Measurements from ENCODE around the gene CENPX. TPM values are rescaled to one million over a fixed set of nuclear protein-coding genes. Genes with fewer than 3 reads are reported as not detected.

Gene CENPX
- total and polyA plus RNA-seq, 2 donors (not counting 3 experiments of a cell fraction or from before 2014, with no cell fraction given): 56.2 to 67.2 TPM

GRCh38 chr17:82022981-82023446 is 336 bp upstream of the CENPX start, which contains the start of gene LRRC45:
TSS of gene LRRC45 (plus strand) at chr17:82023305. CDS start at chr17:82023644, 339 bp downstream.
- CTCF ChIA-PET: interaction anchor here (1.0 to 9.1 kb wide), 9 partner anchors 8 to 213 kb away, joined by 3 to 345 read pairs (median 6); partner anchors contain the start of genes ARHGDIA, DCXR, NOTUM and RAC3
- no peak for TF ChIP-seq MAX (IDR thresholded peaks at IDR 0.05; ENCODE audit: insufficient read depth, insufficient read length)
- TF ChIP-seq JUN (IDR thresholded peaks at IDR 0.05; ENCODE audit: borderline replicate concordance, insufficient read depth, insufficient read length, low read depth): no peak
- TF ChIP-seq GATA2 (IDR thresholded peaks at IDR 0.05; ENCODE audit: insufficient read depth, insufficient read length, low read depth, low read length): no peak
- TF ChIP-seq FOS (IDR thresholded peaks at IDR 0.05; ENCODE audit: borderline replicate concordance, insufficient read depth, low read length): no peak
- Histone ChIP-seq H3K9me1 (replicated peaks; ENCODE audit: control insufficient read depth, extremely low read depth, insufficient read depth, low read length) (no peaks in the 10 kb centered on the region), H3K27me3 (ENCODE audit: control insufficient read depth in 2 of 2, insufficient read depth in 2 of 2, low read length in 2 of 2) (no peaks in the 10 kb centered on the region), H3K9me3 (replicated peaks; ENCODE audit: control insufficient read depth, insufficient read depth, low read length) (no peaks in the 10 kb centered on the region), H4K20me1 (replicated peaks; ENCODE audit: control insufficient read depth, extremely low read depth, insufficient read depth, low read length) (no peaks in the 10 kb centered on the region), H3K27ac (ENCODE audit: insufficient read depth, low read depth, low read length) (peak within 1 kb of the TSS; percentile 21), H2AFZ (ENCODE audit: low read depth, low read length) (peak within 1 kb of the TSS; percentile 78), H3K4me2 (ENCODE audit: insufficient read depth, low read length) (peak within 1 kb of the TSS; percentile 70), H3K4me1 (ENCODE audit: control insufficient read depth, extremely low read depth, insufficient read depth, low read length) (peaks cover 12% of the 10 kb centered on the region), H3K9ac (replicated peaks; ENCODE audit: extremely low read depth, insufficient read depth, low read length) (peak within 1 kb of the TSS; percentile 61), H3K79me2 (ENCODE audit: control insufficient read depth, insufficient read depth, low read length) (peaks cover 5% of the 10 kb centered on the region), H3K36me3 (ENCODE audit: control insufficient read depth in 2 of 2, extremely low read depth in 1 of 2, insufficient read depth in 2 of 2, low read length in 2 of 2) (no peaks in the 10 kb centered on the region), H3K4me3 (replicated peaks in 1 of 3; ENCODE audit: insufficient read depth in 1 of 3, low read depth in 1 of 3, low read length in 3 of 3) (peak within 1 kb of the TSS; percentile 50 to 70 (median 60))
- FAIRE-seq (peak; percentile 99), DNase-seq (ENCODE audit: low read depth, low spot score) (peak; percentile 100)
- no TSS peak for BruUV-seq (replicated peaks)
- intact Hi-C loops (cut with micrococcal nuclease) (loop anchor here (1.0 to 10.0 kb wide), 7 partner anchors 14 to 192 kb away; partner anchors contain the start of genes ASPSCR1, CCDC57, DCXR and FASN), dilution Hi-C loops (cut with MboI; ENCODE audit: extremely low pct_ligation_motif_present, low sequenced_read_pairs) (no loop called here)
- POLR2A ChIA-PET: interaction anchor here (0.5 to 0.7 kb wide), 2 partner anchors 21 to 206 kb away, joined by 7 read pairs; no protein-coding TSS in a partner anchor

DNA sequence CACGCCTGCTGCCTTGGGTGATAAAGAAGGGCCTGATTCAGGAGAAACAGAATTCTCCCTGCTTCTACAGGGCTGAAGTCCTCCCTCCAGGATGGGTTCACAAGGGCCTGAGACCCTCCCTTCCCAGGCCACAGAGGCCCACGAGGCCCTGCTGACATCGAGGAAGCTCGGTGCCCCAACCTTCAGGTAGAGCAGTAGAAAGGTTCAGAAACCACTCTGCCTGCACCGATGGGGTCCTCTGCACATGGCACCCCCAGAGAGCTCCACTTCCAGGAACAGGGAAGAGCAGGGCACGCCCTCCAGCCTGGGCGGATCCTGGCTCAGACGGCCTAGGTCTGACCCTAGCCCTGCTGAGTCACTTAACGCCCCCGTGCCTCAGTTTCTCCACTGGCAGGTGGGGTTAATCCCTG is 773 bp downstream of the CENPX start:
- FAIRE-seq (no peak), DNase-seq (ENCODE audit: low read depth, low spot score) (no peak)
- ChIA-PET CTCF (interaction anchor here (1.4 to 9.1 kb wide), 7 partner anchors 9 to 152 kb away, joined by 4 to 345 read pairs (median 8); partner anchors contain the start of genes ARHGDIA, NOTUM and RAC3), POLR2A (no interaction called here)
- no TSS peak for BruUV-seq (replicated peaks)
- Histone ChIP-seq H3K9ac (replicated peaks; ENCODE audit: extremely low read depth, insufficient read depth, low read length) (peak overlapping the region; percentile 61), H3K4me1 (ENCODE audit: control insufficient read depth, extremely low read depth, insufficient read depth, low read length) (peaks cover 12% of the 10 kb centered on the region), H4K20me1 (replicated peaks; ENCODE audit: control insufficient read depth, extremely low read depth, insufficient read depth, low read length) (no peaks in the 10 kb centered on the region), H3K9me1 (replicated peaks; ENCODE audit: control insufficient read depth, extremely low read depth, insufficient read depth, low read length) (no peaks in the 10 kb centered on the region), H3K4me3 (replicated peaks in 1 of 3; ENCODE audit: insufficient read depth in 1 of 3, low read depth in 1 of 3, low read length in 3 of 3) (peak overlapping the region; percentile 50 to 70 (median 60)), H3K27ac (ENCODE audit: insufficient read depth, low read depth, low read length) (no peak overlapping the region), H3K79me2 (ENCODE audit: control insufficient read depth, insufficient read depth, low read length) (peaks cover 5% of the 10 kb centered on the region), H3K9me3 (replicated peaks; ENCODE audit: control insufficient read depth, insufficient read depth, low read length) (no peaks in the 10 kb centered on the region), H3K36me3 (ENCODE audit: control insufficient read depth in 2 of 2, extremely low read depth in 1 of 2, insufficient read depth in 2 of 2, low read length in 2 of 2) (no peaks in the 10 kb centered on the region), H2AFZ (ENCODE audit: low read depth, low read length) (no peak overlapping the region), H3K4me2 (ENCODE audit: insufficient read depth, low read length) (peak overlapping the region; percentile 70), H3K27me3 (ENCODE audit: control insufficient read depth in 2 of 2, insufficient read depth in 2 of 2, low read length in 2 of 2) (no peaks in the 10 kb centered on the region)
- TF ChIP-seq POLR2AphosphoS5 (IDR thresholded peaks at IDR 0.05; ENCODE audit: insufficient read depth, low read depth, low read length) (no peak), MAX (IDR thresholded peaks at IDR 0.05; ENCODE audit: insufficient read depth, insufficient read length) (no peak)
- TF ChIP-seq, protein P1, sequence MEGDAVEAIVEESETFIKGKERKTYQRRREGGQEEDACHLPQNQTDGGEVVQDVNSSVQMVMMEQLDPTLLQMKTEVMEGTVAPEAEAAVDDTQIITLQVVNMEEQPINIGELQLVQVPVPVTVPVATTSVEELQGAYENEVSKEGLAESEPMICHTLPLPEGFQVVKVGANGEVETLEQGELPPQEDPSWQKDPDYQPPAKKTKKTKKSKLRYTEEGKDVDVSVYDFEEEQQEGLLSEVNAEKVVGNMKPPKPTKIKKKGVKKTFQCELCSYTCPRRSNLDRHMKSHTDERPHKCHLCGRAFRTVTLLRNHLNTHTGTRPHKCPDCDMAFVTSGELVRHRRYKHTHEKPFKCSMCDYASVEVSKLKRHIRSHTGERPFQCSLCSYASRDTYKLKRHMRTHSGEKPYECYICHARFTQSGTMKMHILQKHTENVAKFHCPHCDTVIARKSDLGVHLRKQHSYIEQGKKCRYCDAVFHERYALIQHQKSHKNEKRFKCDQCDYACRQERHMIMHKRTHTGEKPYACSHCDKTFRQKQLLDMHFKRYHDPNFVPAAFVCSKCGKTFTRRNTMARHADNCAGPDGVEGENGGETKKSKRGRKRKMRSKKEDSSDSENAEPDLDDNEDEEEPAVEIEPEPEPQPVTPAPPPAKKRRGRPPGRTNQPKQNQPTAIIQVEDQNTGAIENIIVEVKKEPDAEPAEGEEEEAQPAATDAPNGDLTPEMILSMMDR (IDR thresholded peaks at IDR 0.05; ENCODE audit: extremely low read depth in 1 of 2, insufficient read depth in 1 of 2, low read depth in 1 of 2, low read length in 2 of 2): no peak
- dilution Hi-C loops (cut with MboI; ENCODE audit: extremely low pct_ligation_motif_present, low sequenced_read_pairs): no loop called here
- intact Hi-C loops (cut with micrococcal nuclease): loop anchor here (1.0 to 10.0 kb wide), 6 partner anchors 45 to 193 kb away; partner anchors contain the start of genes ASPSCR1, CCDC57, FASN and MAFG
